ENCODE data around the gene CHAC1.

The CHAC1 gene

DNA sequence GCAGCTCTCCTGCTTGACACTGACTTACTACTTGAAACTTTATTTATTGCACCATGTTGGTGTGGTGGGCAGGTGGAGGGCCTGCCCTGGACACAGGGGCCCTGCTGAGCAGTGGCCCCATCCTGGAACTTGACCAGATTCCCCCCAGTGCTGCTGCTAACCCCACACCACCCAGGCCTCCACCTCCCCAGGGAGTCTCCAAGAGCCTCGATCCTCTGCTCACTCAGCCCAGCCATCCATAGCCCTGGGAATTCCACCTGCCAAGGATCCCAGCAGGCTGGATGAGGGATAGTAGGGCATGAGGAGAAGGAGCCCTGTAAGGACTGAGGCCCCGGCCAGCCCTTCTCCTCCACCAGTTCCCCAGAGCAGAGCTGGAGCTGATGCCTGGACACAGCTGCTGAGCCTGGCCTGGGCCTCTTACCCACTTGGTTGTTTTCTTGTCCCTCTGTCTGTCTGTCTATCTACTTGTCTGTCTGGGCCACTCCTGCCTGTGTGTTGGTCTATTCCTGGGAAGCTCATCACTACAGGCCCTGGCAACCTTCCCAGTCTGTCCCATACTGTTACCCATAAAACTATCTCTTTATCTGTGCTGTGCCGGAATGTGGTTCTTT is 2.8 kb downstream of the CHAC1 start:
- Histone ChIP-seq H3K18ac (ENCODE audit: low read length) (no peak overlapping the region), H3K27ac (ENCODE audit: low read depth, low read length) (no peak overlapping the region), H3K4me3 (ENCODE audit: low read depth, low read length) (no peak overlapping the region), H3K79me1 (ENCODE audit: low read length) (peaks cover 8% of the 10 kb centered on the region), H3K79me2 (ENCODE audit: control insufficient read depth, insufficient read depth, low read length, poor library complexity) (peaks cover 7% of the 10 kb centered on the region), H3K23ac (ENCODE audit: low read length) (no peak overlapping the region), H3K9me3 (ENCODE audit: insufficient read depth, low read depth, low read length) (no peaks in the 10 kb centered on the region), H3K27me3 (ENCODE audit: insufficient read depth, low read length) (no peaks in the 10 kb centered on the region), H2BK12ac (ENCODE audit: low read length) (no peak overlapping the region), H3K9ac (ENCODE audit: low read length) (no peak overlapping the region), H2AK5ac (ENCODE audit: low read length) (no peak overlapping the region), H3K4me1 (ENCODE audit: control insufficient read depth in 1 of 2, insufficient read depth in 2 of 2, low read length in 2 of 2) (peaks cover 5 to 12% of the 10 kb centered on the region in 2 experiments), H2AFZ (ENCODE audit: insufficient read depth, low read length, poor library complexity) (no peak overlapping the region), H3K4ac (ENCODE audit: low read depth, low read length) (no peak overlapping the region), H4K91ac (ENCODE audit: low read depth, low read length) (no peak overlapping the region), H3K4me2 (ENCODE audit: low read length) (no peak overlapping the region), H4K8ac (ENCODE audit: low read depth, low read length) (no peak overlapping the region), H4K12ac (ENCODE audit: low read depth, low read length) (no peak overlapping the region), H3K14ac (ENCODE audit: low read length) (no peak overlapping the region), H2BK120ac (ENCODE audit: insufficient read depth, low read length, poor library complexity) (no peak overlapping the region), H3K36me3 (ENCODE audit: control insufficient read depth in 1 of 2, insufficient read depth in 2 of 2, low read length in 2 of 2) (no peaks in the 10 kb centered on the region), H2BK5ac (ENCODE audit: low read depth, low read length, poor library complexity) (no peak overlapping the region)
- DNase-seq: no peak
- WGBS (ENCODE audit: extremely low coverage, insufficient coverage, insufficient read length): no CpG with 5 or more reads among the region's 3 CpGs

GRCh38 chr15:40956541-40956982 is 3.3 kb downstream of the CHAC1 start:
- Histone ChIP-seq H2AK5ac (ENCODE audit: low read length) (no peak overlapping the region), H3K27ac (ENCODE audit: low read depth, low read length) (no peak overlapping the region), H3K4me3 (ENCODE audit: low read depth, low read length) (no peak overlapping the region), H3K9ac (ENCODE audit: low read length) (no peak overlapping the region), H3K79me1 (ENCODE audit: low read length) (peaks cover 8% of the 10 kb centered on the region), H3K23ac (ENCODE audit: low read length) (no peak overlapping the region), H4K12ac (ENCODE audit: low read depth, low read length) (no peak overlapping the region), H3K14ac (ENCODE audit: low read length) (no peak overlapping the region), H3K18ac (ENCODE audit: low read length) (no peak overlapping the region), H3K27me3 (ENCODE audit: insufficient read depth, low read length) (no peaks in the 10 kb centered on the region), H3K79me2 (ENCODE audit: control insufficient read depth, insufficient read depth, low read length, poor library complexity) (peaks cover 7% of the 10 kb centered on the region), H3K4ac (ENCODE audit: low read depth, low read length) (no peak overlapping the region), H3K36me3 (ENCODE audit: control insufficient read depth in 1 of 2, insufficient read depth in 2 of 2, low read length in 2 of 2) (no peaks in the 10 kb centered on the region), H3K4me2 (ENCODE audit: low read length) (no peak overlapping the region), H2BK12ac (ENCODE audit: low read length) (no peak overlapping the region), H2BK5ac (ENCODE audit: low read depth, low read length, poor library complexity) (no peak overlapping the region), H4K91ac (ENCODE audit: low read depth, low read length) (no peak overlapping the region), H3K4me1 (ENCODE audit: control insufficient read depth in 1 of 2, insufficient read depth in 2 of 2, low read length in 2 of 2) (peaks cover 5 to 12% of the 10 kb centered on the region in 2 experiments), H4K8ac (ENCODE audit: low read depth, low read length) (no peak overlapping the region), H2BK120ac (ENCODE audit: insufficient read depth, low read length, poor library complexity) (no peak overlapping the region), H3K9me3 (ENCODE audit: insufficient read depth, low read depth, low read length) (no peaks in the 10 kb centered on the region), H2AFZ (ENCODE audit: insufficient read depth, low read length, poor library complexity) (no peak overlapping the region)
- no peak for DNase-seq
- WGBS (ENCODE audit: extremely low coverage, insufficient coverage, insufficient read length): no CpG with 5 or more reads among the region's 3 CpGs

DNA sequence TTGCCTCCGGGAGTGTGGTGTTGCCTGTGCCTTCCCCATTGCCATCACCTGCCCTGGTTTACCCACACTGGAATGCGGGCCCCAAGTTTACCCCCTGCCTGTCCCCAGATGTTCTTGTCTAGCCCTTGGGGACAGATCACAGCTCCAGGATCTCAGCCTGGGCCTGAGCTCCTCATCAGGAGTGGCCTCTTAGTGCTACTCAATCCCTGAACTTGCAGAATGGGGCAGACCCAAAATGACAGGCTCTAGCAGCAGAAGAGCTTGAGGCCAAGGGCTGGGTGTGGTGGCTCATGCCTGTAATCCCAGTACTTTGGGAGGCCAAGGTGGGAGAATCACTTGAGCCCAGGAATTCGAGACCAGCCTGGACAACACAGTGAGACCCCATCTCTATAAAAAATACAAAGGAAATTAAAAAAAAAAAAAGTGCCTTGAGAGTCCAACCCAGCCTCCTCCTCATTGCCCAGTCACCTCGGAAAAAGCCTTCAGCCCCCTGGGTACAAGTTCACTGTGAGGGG is 3.8 kb downstream of the CHAC1 start:
- no peak overlapping the region for H3K4ac ChIP-seq (ENCODE audit: low read depth, low read length)
- H2BK5ac ChIP-seq (ENCODE audit: low read depth, low read length, poor library complexity): no peak overlapping the region
- no peak overlapping the region for H4K12ac ChIP-seq (ENCODE audit: low read depth, low read length)
- peaks cover 8% of the 10 kb centered on the region for H3K79me1 ChIP-seq (ENCODE audit: low read length)
- peaks cover 5 to 12% of the 10 kb centered on the region in 2 experiments for H3K4me1 ChIP-seq (ENCODE audit: control insufficient read depth in 1 of 2, insufficient read depth in 2 of 2, low read length in 2 of 2)
- no peak for DNase-seq
- H3K79me2 ChIP-seq (ENCODE audit: control insufficient read depth, insufficient read depth, low read length, poor library complexity): peaks cover 7% of the 10 kb centered on the region
- H2AFZ ChIP-seq (ENCODE audit: insufficient read depth, low read length, poor library complexity): no peak overlapping the region
- H3K18ac ChIP-seq (ENCODE audit: low read length): no peak overlapping the region
- H3K27me3 ChIP-seq (ENCODE audit: insufficient read depth, low read length): no peaks in the 10 kb centered on the region
- WGBS (ENCODE audit: extremely low coverage, insufficient coverage, insufficient read length): no CpG with 5 or more reads among the region's 4 CpGs
- H3K4me2 ChIP-seq (ENCODE audit: low read length): no peak overlapping the region
- H3K14ac ChIP-seq (ENCODE audit: low read length): no peak overlapping the region
- H3K36me3 ChIP-seq (ENCODE audit: control insufficient read depth in 1 of 2, insufficient read depth in 2 of 2, low read length in 2 of 2): no peaks in the 10 kb centered on the region
- no peak overlapping the region for H3K9ac ChIP-seq (ENCODE audit: low read length)
- H2BK12ac ChIP-seq (ENCODE audit: low read length): no peak overlapping the region
- H2AK5ac ChIP-seq (ENCODE audit: low read length): no peak overlapping the region
- H4K91ac ChIP-seq (ENCODE audit: low read depth, low read length): no peak overlapping the region
- no peak overlapping the region for H4K8ac ChIP-seq (ENCODE audit: low read depth, low read length)
- no peak overlapping the region for H2BK120ac ChIP-seq (ENCODE audit: insufficient read depth, low read length, poor library complexity)
- no peak overlapping the region for H3K4me3 ChIP-seq (ENCODE audit: low read depth, low read length)
- H3K27ac ChIP-seq (ENCODE audit: low read depth, low read length): no peak overlapping the region
- H3K9me3 ChIP-seq (ENCODE audit: insufficient read depth, low read depth, low read length): no peaks in the 10 kb centered on the region
- no peak overlapping the region for H3K23ac ChIP-seq (ENCODE audit: low read length)

- no peak overlapping the region for H3K18ac ChIP-seq (ENCODE audit: low read length)
- no peak overlapping the region for H3K23ac ChIP-seq (ENCODE audit: low read length)
- no peaks in the 10 kb centered on the region for H3K27me3 ChIP-seq (ENCODE audit: insufficient read depth, low read length)
- H4K91ac ChIP-seq (ENCODE audit: low read depth, low read length): no peak overlapping the region
- no peak overlapping the region for H2BK120ac ChIP-seq (ENCODE audit: insufficient read depth, low read length, poor library complexity)
- H2AFZ ChIP-seq (ENCODE audit: insufficient read depth, low read length, poor library complexity): no peak overlapping the region
- no peak overlapping the region for H3K9ac ChIP-seq (ENCODE audit: low read length)
- H3K36me3 ChIP-seq (ENCODE audit: control insufficient read depth in 1 of 2, insufficient read depth in 2 of 2, low read length in 2 of 2): no peaks in the 10 kb centered on the region
- WGBS (ENCODE audit: extremely low coverage, insufficient coverage, insufficient read length): no CpG with 5 or more reads among the region's 9 CpGs
- H3K4ac ChIP-seq (ENCODE audit: low read depth, low read length): no peak overlapping the region
- no peak overlapping the region for H4K12ac ChIP-seq (ENCODE audit: low read depth, low read length)
- no peak overlapping the region for H4K8ac ChIP-seq (ENCODE audit: low read depth, low read length)
- H2BK5ac ChIP-seq (ENCODE audit: low read depth, low read length, poor library complexity): no peak overlapping the region
- no peak overlapping the region for H3K4me2 ChIP-seq (ENCODE audit: low read length)
- H3K9me3 ChIP-seq (ENCODE audit: insufficient read depth, low read depth, low read length): no peaks in the 10 kb centered on the region
- no peak overlapping the region for H3K4me3 ChIP-seq (ENCODE audit: low read depth, low read length)
- no peak overlapping the region for H3K14ac ChIP-seq (ENCODE audit: low read length)
- peaks cover under 1 to 7% of the 10 kb centered on the region in 2 experiments for H3K4me1 ChIP-seq (ENCODE audit: control insufficient read depth in 1 of 2, insufficient read depth in 2 of 2, low read length in 2 of 2)
- no peak overlapping the region for H2BK12ac ChIP-seq (ENCODE audit: low read length)
- H3K27ac ChIP-seq (ENCODE audit: low read depth, low read length): no peak overlapping the region
- no peak overlapping the region for H2AK5ac ChIP-seq (ENCODE audit: low read length)
- no peak for DNase-seq
- H3K79me2 ChIP-seq (ENCODE audit: control insufficient read depth, insufficient read depth, low read length, poor library complexity): peaks cover 6% of the 10 kb centered on the region
- peaks cover 7% of the 10 kb centered on the region for H3K79me1 ChIP-seq (ENCODE audit: low read length)
These were observed 4.3 kb downstream of the CHAC1 start for GRCh38 chr15:40957581-40958051.

Measured in trophoblast cell (in vitro differentiated cells and primary cell).